Gastrocnemius medialis (tissue), 4 donors: ENCODE results near the gene KIF22.

ENCODE experiments used
- CTCF ChIP-seq, 5 experiments: fragments of 450-650 bp in 3 of 5; fragments of 200-600 bp in 2 of 5; sonication (generic) in 2 of 5; IDR thresholded peaks in 4 of 5; conservative IDR thresholded peaks in 1 of 5; 1 replicate in 4 of 5; 2 replicates in 1 of 5; pipeline ENCODE4 v1.5.1; 2016 to 2019; ENCODE audit warnings: antibody characterized with exemption in 5 of 5, mild to moderate bottlenecking in 3 of 5, moderate library complexity in 3 of 5
- POLR2A ChIP-seq, 2 donors: fragments of 450-650 bp; IDR thresholded peaks; one replicate each; pipeline ENCODE4 v1.6.1; 2017; ENCODE audit warnings: antibody characterized with exemption in 2 of 2, mild to moderate bottlenecking in 2 of 2, moderate library complexity in 2 of 2

- TF ChIP-seq CTCF (IDR thresholded peaks at IDR 0.05 in 4 of 5, conservative IDR thresholded peaks at IDR 0.05 in 1 of 5) (peak; percentile 72 to 93 (median 84)), POLR2A (IDR thresholded peaks at IDR 0.05) (no peak)
These were observed 58.1 kb downstream of the KIF22 start for GRCh38 chr16:29848420-29849297.
